ENCODE data around the gene SPTBN4.
"Not testable (repeated sequence)": the region's sequence is repeated elsewhere in the genome, so short reads cannot be mapped to it uniquely, and the experiment has no call there.

The SPTBN4 gene

GRCh38 chr19:40463587-40464037, 3.2 kb upstream of the SPTBN4 start:
- peaks cover 10% of the 10 kb centered on the region for H3K27me3 Mint-ChIP-seq
- not testable (repeated sequence) for H3K4me3 Mint-ChIP-seq; DNase-seq (ENCODE audit: low spot score in 2 of 2); H3K9me3 Mint-ChIP-seq; ATAC-seq (replicated peaks; ENCODE audit: extremely low read depth, poor library complexity, severe bottlenecking); H3K27ac Mint-ChIP-seq (ENCODE audit: low read depth)
- H3K36me3 Mint-ChIP-seq (ENCODE audit: insufficient read depth), result peaks cover 24% of the 10 kb centered on the region
- H3K4me1 Mint-ChIP-seq, result peaks cover 32% of the 10 kb centered on the region

- peak overlapping the region; percentile 96 for H3K27ac Mint-ChIP-seq (ENCODE audit: low read depth)
- DNase-seq (ENCODE audit: low spot score in 2 of 2) (peak; percentile 48 to 57), ATAC-seq (replicated peaks; ENCODE audit: extremely low read depth, poor library complexity, severe bottlenecking) (no peak)
- H3K36me3 Mint-ChIP-seq (ENCODE audit: insufficient read depth), result peaks cover 24% of the 10 kb centered on the region
- H3K4me1 Mint-ChIP-seq, result peaks cover 32% of the 10 kb centered on the region
- peaks cover 10% of the 10 kb centered on the region for H3K27me3 Mint-ChIP-seq
- peak overlapping the region; percentile 84 for H3K4me3 Mint-ChIP-seq
- H3K9me3 Mint-ChIP-seq, result no peaks in the 10 kb centered on the region
Observed at GRCh38 chr19:40464059-40465024, 2.5 kb upstream of the SPTBN4 start.

GRCh38 chr19:40465025-40465556, 1.7 kb upstream of the SPTBN4 start:
- H3K4me3 Mint-ChIP-seq, result peak overlapping the region; percentile 84
- peaks cover 10% of the 10 kb centered on the region for H3K27me3 Mint-ChIP-seq
- DNase-seq (ENCODE audit: low spot score in 2 of 2), result peak in 1 of 2 donors; percentile 51
- peak overlapping the region; percentile 96 for H3K27ac Mint-ChIP-seq (ENCODE audit: low read depth)
- peaks cover 32% of the 10 kb centered on the region for H3K4me1 Mint-ChIP-seq
- no peaks in the 10 kb centered on the region for H3K9me3 Mint-ChIP-seq
- no peak for ATAC-seq (replicated peaks; ENCODE audit: extremely low read depth, poor library complexity, severe bottlenecking)
- peaks cover 24% of the 10 kb centered on the region for H3K36me3 Mint-ChIP-seq (ENCODE audit: insufficient read depth)

- Mint-ChIP-seq H3K27me3 (peaks cover 14% of the 10 kb centered on the region), H3K36me3 (ENCODE audit: insufficient read depth) (peaks cover 24% of the 10 kb centered on the region), H3K27ac (ENCODE audit: low read depth) (peak within 1 kb of the TSS; percentile 96), H3K9me3 (no peaks in the 10 kb centered on the region), H3K4me3 (peak within 1 kb of the TSS; percentile 84), H3K4me1 (peaks cover 32% of the 10 kb centered on the region)
- ATAC-seq (replicated peaks; ENCODE audit: extremely low read depth, poor library complexity, severe bottlenecking), result peak; percentile 57
- DNase-seq (ENCODE audit: low spot score in 2 of 2), result peak; percentile 98 to 99
Observed at GRCh38 chr19:40465557-40466218, 1.1 kb upstream of the SPTBN4 start, which contains the start of gene BLVRB. BLVRB (minus strand) TSS chr19:40465745; CDS start chr19:40465688, 57 bp downstream.

GRCh38 chr19:40466219-40466984, 399 bp upstream of the SPTBN4 start:
- Mint-ChIP-seq H3K27ac (ENCODE audit: low read depth) (peak overlapping the region; percentile 96), H3K36me3 (ENCODE audit: insufficient read depth) (peaks cover 24% of the 10 kb centered on the region), H3K4me3 (peak overlapping the region; percentile 84), H3K9me3 (no peaks in the 10 kb centered on the region), H3K4me1 (peaks cover 32% of the 10 kb centered on the region), H3K27me3 (peaks cover 20% of the 10 kb centered on the region)
- ATAC-seq (replicated peaks; ENCODE audit: extremely low read depth, poor library complexity, severe bottlenecking), result peak; percentile 76
- peak; percentile 61 to 94 for DNase-seq (ENCODE audit: low spot score in 2 of 2)

- Mint-ChIP-seq H3K4me1 (peaks cover 27% of the 10 kb centered on the region), H3K27me3 (peaks cover 20% of the 10 kb centered on the region), H3K36me3 (ENCODE audit: insufficient read depth) (peaks cover 22% of the 10 kb centered on the region), H3K4me3 (no peak overlapping the region), H3K9me3 (no peaks in the 10 kb centered on the region), H3K27ac (ENCODE audit: low read depth) (peak overlapping the region; percentile 59)
- no peak for ATAC-seq (replicated peaks; ENCODE audit: extremely low read depth, poor library complexity, severe bottlenecking)
- DNase-seq (ENCODE audit: low spot score in 2 of 2), result no peak
Observed at GRCh38 chr19:40469011-40469410, 2.2 kb downstream of the SPTBN4 start.

- peaks cover 11% of the 10 kb centered on the region for H3K36me3 Mint-ChIP-seq (ENCODE audit: insufficient read depth)
- H3K4me3 Mint-ChIP-seq, result no peak overlapping the region
- no peak overlapping the region for H3K27ac Mint-ChIP-seq (ENCODE audit: low read depth)
- H3K27me3 Mint-ChIP-seq, result peaks cover 19% of the 10 kb centered on the region
- H3K4me1 Mint-ChIP-seq, result peaks cover 7% of the 10 kb centered on the region
- ATAC-seq (replicated peaks; ENCODE audit: extremely low read depth, poor library complexity, severe bottlenecking) (no peak), DNase-seq (ENCODE audit: low spot score in 2 of 2) (no peak)
- H3K9me3 Mint-ChIP-seq, result no peaks in the 10 kb centered on the region
Observed at GRCh38 chr19:40471111-40471510, 4.3 kb downstream of the SPTBN4 start.

GRCh38 chr19:40472516-40472915, 5.7 kb downstream of the SPTBN4 start:
- Mint-ChIP-seq H3K9me3 (no peaks in the 10 kb centered on the region), H3K4me1 (no peaks in the 10 kb centered on the region), H3K27ac (ENCODE audit: low read depth) (no peak overlapping the region), H3K27me3 (peaks cover 15% of the 10 kb centered on the region), H3K36me3 (ENCODE audit: insufficient read depth) (peaks cover 5% of the 10 kb centered on the region), H3K4me3 (no peak overlapping the region)
- DNase-seq (ENCODE audit: low spot score in 2 of 2), result no peak
- ATAC-seq (replicated peaks; ENCODE audit: extremely low read depth, poor library complexity, severe bottlenecking), result no peak

GRCh38 chr19:40474737-40475136, 7.9 kb downstream of the SPTBN4 start:
- Mint-ChIP-seq H3K9me3 (no peaks in the 10 kb centered on the region), H3K36me3 (ENCODE audit: insufficient read depth) (peaks cover 3% of the 10 kb centered on the region), H3K27me3 (peaks cover 19% of the 10 kb centered on the region), H3K4me1 (no peaks in the 10 kb centered on the region), H3K4me3 (no peak overlapping the region), H3K27ac (ENCODE audit: low read depth) (no peak overlapping the region)
- ATAC-seq (replicated peaks; ENCODE audit: extremely low read depth, poor library complexity, severe bottlenecking) (no peak), DNase-seq (ENCODE audit: low spot score in 2 of 2) (no peak)

GRCh38 chr19:40475878-40476644, 9.3 kb downstream of the SPTBN4 start:
- DNase-seq (ENCODE audit: low spot score in 2 of 2); ATAC-seq (replicated peaks; ENCODE audit: extremely low read depth, poor library complexity, severe bottlenecking); H3K9me3 Mint-ChIP-seq; H3K27ac Mint-ChIP-seq (ENCODE audit: low read depth); H3K36me3 Mint-ChIP-seq (ENCODE audit: insufficient read depth); H3K4me1 Mint-ChIP-seq; H3K4me3 Mint-ChIP-seq: not testable (repeated sequence)
- H3K27me3 Mint-ChIP-seq, result peaks cover 12% of the 10 kb centered on the region

- H3K27ac Mint-ChIP-seq (ENCODE audit: low read depth), result no peak overlapping the region
- H3K4me3 Mint-ChIP-seq, result no peak overlapping the region
- H3K27me3 Mint-ChIP-seq, result peaks cover 39% of the 10 kb centered on the region
- peaks cover 8% of the 10 kb centered on the region for H3K4me1 Mint-ChIP-seq
- H3K9me3 Mint-ChIP-seq, result no peaks in the 10 kb centered on the region
- ATAC-seq (replicated peaks; ENCODE audit: extremely low read depth, poor library complexity, severe bottlenecking) (no peak), DNase-seq (ENCODE audit: low spot score in 2 of 2) (no peak)
- no peaks in the 10 kb centered on the region for H3K36me3 Mint-ChIP-seq (ENCODE audit: insufficient read depth)
Observed at GRCh38 chr19:40486017-40486416, 19.2 kb downstream of the SPTBN4 start.

All from central memory CD8-positive, alpha-beta T cell (primary cell).